Skeletal muscle satellite cell (primary cell): Measurements from ENCODE around the gene DCLRE1C.
"Not testable (repeated sequence)": the region's sequence is repeated elsewhere in the genome, so short reads cannot be mapped to it uniquely, and the experiment has no call there.

Source experiments
- H3K27me3 ChIP-seq: 2 replicates; pipeline ENCODE4 v1.7.0; 2013; ENCODE audit warnings: low read length; ENCODE audit not compliant: control insufficient read depth, insufficient read depth
- H3K36me3 ChIP-seq: 2 replicates; pipeline ENCODE4 v1.7.0; 2013; ENCODE audit warnings: mild to moderate bottlenecking, control low read depth, low read length; ENCODE audit not compliant: insufficient read depth
- H3K4me1 ChIP-seq: 2 replicates; pipeline ENCODE4 v1.7.0; 2013; ENCODE audit warnings: low read length; ENCODE audit not compliant: control insufficient read depth, insufficient read depth
- H3K4me2 ChIP-seq: 2 replicates; pipeline ENCODE4 v1.7.0; 2013; ENCODE audit warnings: mild to moderate bottlenecking, low read length
- H3K4me3 ChIP-seq: 2 replicates; pipeline ENCODE4 v1.7.0; 2013; ENCODE audit warnings: low read length
- H3K9ac ChIP-seq: 2 replicates; pipeline ENCODE4 v1.7.0; 2013; ENCODE audit warnings: mild to moderate bottlenecking, low read depth, low read length, moderate library complexity
- H3K9me3 ChIP-seq: replicated peaks from 2 replicates; pipeline ENCODE4 v1.7.0; 2013; ENCODE audit warnings: mild to moderate bottlenecking, control low read depth, low read length

Gene DCLRE1C

GRCh38 chr10:14938971-14939370, 14.9 kb downstream of the DCLRE1C start:
- H3K4me2 ChIP-seq, H3K4me3 ChIP-seq, H3K9me3 ChIP-seq, H3K27me3 ChIP-seq, H3K9ac ChIP-seq, H3K4me1 ChIP-seq: not testable (repeated sequence)
- H3K36me3 ChIP-seq: peaks cover 13% of the 10 kb centered on the region

DNA sequence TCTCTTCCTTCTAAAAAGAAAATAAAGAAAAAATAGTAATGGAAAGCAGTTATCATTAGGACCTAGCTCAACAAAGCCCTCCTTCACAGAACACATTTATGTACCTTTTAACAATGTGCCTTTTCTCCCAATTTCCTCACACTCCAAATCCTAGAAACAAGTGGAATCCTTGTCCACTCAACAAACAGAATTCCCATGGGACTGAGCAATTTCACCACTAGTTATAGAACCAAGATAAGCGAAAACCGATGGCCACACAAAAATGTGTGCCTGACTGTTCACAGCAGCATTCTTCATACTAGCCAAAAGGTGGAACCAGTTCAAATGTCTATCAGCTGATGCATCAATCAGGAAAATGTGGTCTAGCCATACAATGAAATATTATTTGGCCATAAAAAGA, 17.3 kb downstream of the DCLRE1C start:
- Histone ChIP-seq H3K27me3 (no peaks in the 10 kb centered on the region), H3K4me3 (no peak overlapping the region), H3K36me3 (peaks cover 21% of the 10 kb centered on the region), H3K9ac (no peak overlapping the region), H3K4me2 (no peak overlapping the region), H3K4me1 (peaks cover 4% of the 10 kb centered on the region), H3K9me3 (no peaks in the 10 kb centered on the region)

DNA sequence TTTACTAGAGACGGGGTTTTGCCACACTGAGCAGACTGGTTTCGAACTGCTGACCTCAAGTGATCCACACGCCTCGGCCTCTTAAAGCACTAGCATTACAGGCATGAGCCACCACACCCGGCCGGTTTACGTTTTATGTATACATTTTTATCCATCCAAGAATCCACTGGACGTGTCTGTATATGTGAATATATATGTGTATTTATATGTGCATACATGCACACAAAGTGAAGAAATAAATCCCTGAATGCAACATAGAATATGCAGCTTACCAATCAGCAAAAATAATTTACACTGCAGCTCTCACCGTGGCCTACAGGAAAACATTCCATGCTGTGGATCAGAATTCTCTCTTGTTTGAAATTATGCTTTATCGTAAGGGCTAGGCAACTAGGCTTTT, 23.3 kb downstream of the DCLRE1C start:
- no peak overlapping the region for H3K4me2 ChIP-seq
- no peaks in the 10 kb centered on the region for H3K27me3 ChIP-seq
- no peak overlapping the region for H3K9ac ChIP-seq
- no peaks in the 10 kb centered on the region for H3K9me3 ChIP-seq
- H3K4me1 ChIP-seq: no peaks in the 10 kb centered on the region
- H3K4me3 ChIP-seq: no peak overlapping the region
- peaks cover 51% of the 10 kb centered on the region for H3K36me3 ChIP-seq

DNA sequence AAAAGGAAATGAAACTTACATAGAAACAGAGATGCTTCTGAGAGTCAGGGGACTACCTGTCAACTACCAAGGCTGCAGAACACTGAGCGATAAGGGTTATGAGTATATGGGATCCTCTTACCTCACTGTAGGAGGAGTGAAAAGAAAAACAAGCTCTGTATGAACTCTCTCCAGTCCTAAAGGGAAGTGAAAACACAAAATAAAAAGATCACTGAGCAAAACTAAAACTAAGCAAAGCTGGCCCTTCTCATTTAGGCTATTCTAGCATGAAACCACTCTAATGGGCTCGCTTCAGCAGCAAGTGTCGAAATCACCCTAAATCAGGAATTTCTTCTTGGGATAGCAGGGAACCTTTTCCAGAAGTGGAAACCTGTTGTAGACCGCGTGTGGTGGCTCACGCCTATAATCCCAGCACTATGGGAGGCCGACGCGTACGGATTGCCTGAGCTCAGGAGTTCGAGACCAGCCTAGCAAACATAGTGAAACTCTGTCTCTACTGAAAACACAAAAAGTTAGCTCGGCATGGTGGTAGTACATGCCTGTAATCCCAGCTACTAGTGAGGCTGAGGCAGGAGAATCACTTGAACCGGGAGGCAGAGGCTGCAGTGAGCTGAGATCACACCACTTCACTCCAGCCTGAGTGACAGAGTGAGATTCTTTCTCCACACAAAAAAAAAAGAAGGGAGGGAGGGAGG, 27.0 kb downstream of the DCLRE1C start:
- no peak overlapping the region for H3K4me2 ChIP-seq
- peaks cover 63% of the 10 kb centered on the region for H3K36me3 ChIP-seq
- no peaks in the 10 kb centered on the region for H3K4me1 ChIP-seq
- no peaks in the 10 kb centered on the region for H3K27me3 ChIP-seq
- no peak overlapping the region for H3K9ac ChIP-seq
- no peak overlapping the region for H3K4me3 ChIP-seq
- no peaks in the 10 kb centered on the region for H3K9me3 ChIP-seq

- H3K4me3 ChIP-seq: no peak overlapping the region
- no peaks in the 10 kb centered on the region for H3K4me1 ChIP-seq
- no peaks in the 10 kb centered on the region for H3K9me3 ChIP-seq
- no peak overlapping the region for H3K4me2 ChIP-seq
- peaks cover 69% of the 10 kb centered on the region for H3K36me3 ChIP-seq
- no peak overlapping the region for H3K9ac ChIP-seq
- H3K27me3 ChIP-seq: no peaks in the 10 kb centered on the region
Measured at GRCh38 chr10:14926061-14926470, 27.8 kb downstream of the DCLRE1C start.

DNA sequence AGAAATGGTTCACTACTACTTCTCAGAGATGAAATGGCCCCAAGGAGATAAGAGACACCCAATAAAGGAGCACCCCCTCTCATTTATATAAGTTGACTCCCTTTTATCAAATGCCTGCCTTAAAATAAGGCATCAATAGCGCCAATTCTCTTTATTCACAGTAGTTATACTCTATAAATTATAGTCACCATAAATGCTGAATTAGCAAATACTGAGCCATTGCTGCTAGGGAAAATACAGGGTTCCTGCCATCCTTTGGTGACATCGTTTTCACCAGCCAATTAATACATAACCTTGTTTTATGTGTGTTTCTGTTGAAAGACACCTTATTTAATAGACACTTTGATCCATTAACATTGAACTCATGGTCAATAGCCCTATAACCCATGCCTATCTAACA, 28.6 kb downstream of the DCLRE1C start:
- Histone ChIP-seq H3K27me3 (no peaks in the 10 kb centered on the region), H3K36me3 (peaks cover 67% of the 10 kb centered on the region), H3K9ac (no peak overlapping the region), H3K9me3 (no peaks in the 10 kb centered on the region), H3K4me2 (no peak overlapping the region), H3K4me1 (no peaks in the 10 kb centered on the region), H3K4me3 (no peak overlapping the region)

DNA sequence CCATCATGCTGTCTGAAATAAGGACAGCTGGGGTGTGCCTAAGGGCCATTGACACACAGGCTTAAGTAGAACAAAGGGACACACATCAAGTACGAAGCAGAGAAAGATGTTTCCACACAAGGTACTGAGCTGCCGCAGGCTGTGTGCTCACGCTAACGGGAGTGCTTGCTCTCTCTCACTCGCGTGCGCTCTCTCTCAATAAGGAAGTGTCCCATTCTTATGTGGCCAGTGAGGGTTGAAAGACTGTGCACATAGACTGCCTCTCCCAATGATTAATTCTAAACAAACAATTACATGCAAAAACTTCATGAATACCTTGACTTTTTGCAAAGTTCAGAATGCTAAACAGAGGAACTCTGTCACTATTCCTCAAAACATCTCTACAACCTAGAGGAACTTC, 29.9 kb downstream of the DCLRE1C start:
- Histone ChIP-seq H3K4me1 (no peaks in the 10 kb centered on the region), H3K9me3 (no peaks in the 10 kb centered on the region), H3K27me3 (no peaks in the 10 kb centered on the region), H3K4me3 (no peak overlapping the region), H3K4me2 (no peak overlapping the region), H3K36me3 (peaks cover 72% of the 10 kb centered on the region), H3K9ac (no peak overlapping the region)

- no peaks in the 10 kb centered on the region for H3K4me1 ChIP-seq
- no peak overlapping the region for H3K9ac ChIP-seq
- H3K36me3 ChIP-seq: peaks cover 83% of the 10 kb centered on the region
- H3K9me3 ChIP-seq: peaks cover 6% of the 10 kb centered on the region
- H3K4me3 ChIP-seq: no peak overlapping the region
- H3K4me2 ChIP-seq: no peak overlapping the region
- H3K27me3 ChIP-seq: no peaks in the 10 kb centered on the region
Measured at GRCh38 chr10:14918964-14919363, 34.9 kb downstream of the DCLRE1C start.

DNA sequence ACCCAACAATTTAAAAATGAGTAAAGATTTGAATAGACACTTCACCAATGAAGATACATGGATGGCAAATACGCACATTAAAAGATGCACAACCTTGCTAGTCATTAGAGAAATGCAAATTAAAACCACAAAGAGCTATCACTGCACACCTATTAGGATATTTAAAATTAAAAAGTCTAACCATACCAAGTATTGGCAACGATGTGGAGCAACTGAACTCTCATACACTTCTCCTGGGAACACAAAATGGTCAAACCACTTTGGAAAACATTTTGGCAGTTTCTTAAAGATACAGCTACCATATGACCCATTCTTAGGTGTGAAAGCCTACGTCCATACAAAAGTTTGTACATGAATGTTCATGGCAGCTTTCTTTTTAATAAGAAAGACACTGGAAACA, 36.1 kb downstream of the DCLRE1C start:
- Histone ChIP-seq H3K4me1 (no peaks in the 10 kb centered on the region), H3K4me2 (no peak overlapping the region), H3K9ac (no peak overlapping the region), H3K27me3 (no peaks in the 10 kb centered on the region), H3K4me3 (no peak overlapping the region), H3K36me3 (peaks cover 81% of the 10 kb centered on the region), H3K9me3 (peaks cover 6% of the 10 kb centered on the region)

GRCh38 chr10:14916600-14916999, 37.3 kb downstream of the DCLRE1C start:
- Histone ChIP-seq H3K9me3 (peaks cover 6% of the 10 kb centered on the region), H3K9ac (no peak overlapping the region), H3K4me1 (no peaks in the 10 kb centered on the region), H3K4me3 (no peak overlapping the region), H3K27me3 (no peaks in the 10 kb centered on the region), H3K4me2 (no peak overlapping the region), H3K36me3 (peaks cover 82% of the 10 kb centered on the region)

DNA sequence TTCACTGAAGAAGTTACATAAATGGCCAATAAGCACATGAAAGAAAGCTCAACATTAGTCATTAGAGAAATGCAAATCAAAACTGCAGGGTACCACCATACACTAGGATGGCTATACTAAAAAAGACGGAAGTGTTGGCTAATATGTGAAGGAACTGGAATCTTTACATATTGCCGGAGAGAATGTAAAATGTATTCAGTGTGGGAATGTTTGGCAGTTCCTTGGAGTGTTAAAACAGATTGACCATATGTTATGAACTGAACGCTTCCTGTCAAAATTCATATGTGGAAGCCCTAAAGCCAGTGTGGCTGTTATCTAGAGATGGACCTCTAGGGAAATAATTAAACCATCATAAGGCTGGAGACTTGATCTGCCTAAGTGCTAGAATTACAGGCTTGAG, 42.1 kb downstream of the DCLRE1C start:
- H3K9ac ChIP-seq: no peak overlapping the region
- H3K9me3 ChIP-seq: peaks cover 3% of the 10 kb centered on the region
- H3K27me3 ChIP-seq: no peaks in the 10 kb centered on the region
- no peaks in the 10 kb centered on the region for H3K4me1 ChIP-seq
- H3K4me2 ChIP-seq: no peak overlapping the region
- H3K4me3 ChIP-seq: no peak overlapping the region
- peaks cover 84% of the 10 kb centered on the region for H3K36me3 ChIP-seq

- Histone ChIP-seq H3K9me3 (no peaks in the 10 kb centered on the region), H3K36me3 (peaks cover 83% of the 10 kb centered on the region), H3K4me3 (no peak overlapping the region), H3K4me2 (no peak overlapping the region), H3K9ac (no peak overlapping the region), H3K4me1 (no peaks in the 10 kb centered on the region), H3K27me3 (no peaks in the 10 kb centered on the region)
Measured at GRCh38 chr10:14910953-14911352, 42.9 kb downstream of the DCLRE1C start.
